CD4-positive, alpha-beta T cell (primary cell): ENCODE data around the gene C1QTNF3. TPM values are rescaled to one million over a fixed set of nuclear protein-coding genes. Genes with fewer than 3 reads are reported as not detected.

ENCODE experiments used
- ATAC-seq: fragments of 200-7000 bp; cut with Tn5 transposase; one replicate; pipeline ENCODE4 v1.10.0; 2022; ENCODE audit warnings: mild to moderate bottlenecking; ENCODE audit not compliant: poor library complexity
- CTCF ChIA-PET: fragments of 350-600 bp; sonication (Branson Sonifier 250); formaldehyde crosslinking; loops from one replicate; lab custom pipeline; 2021; ENCODE audit warnings: antibody characterized with exemption, inconsistent platforms; lab: Charles Lee
- POLR2A ChIA-PET: fragments of 350-600 bp; sonication (Branson Sonifier 250); formaldehyde crosslinking; loops from one replicate; lab custom pipeline; 2021; ENCODE audit warnings: antibody characterized with exemption, inconsistent platforms; lab: Charles Lee
- DNase-seq, 14 experiments: peaks; one replicate each; pipeline ENCODE4 v3.0.0-alpha.2; 2013 to 2020; ENCODE audit warnings: mixed read lengths in 2 of 14
- H3K27ac ChIP-seq, 2 donors: one replicate each; pipeline versions ENCODE4 v1.5.1 to v1.7.0; 2013; ENCODE audit warnings: low read length in 2 of 2, low read depth in 1 of 2, mild to moderate bottlenecking in 1 of 2
- H3K27me3 ChIP-seq, 2 experiments: 1 replicate in 1 of 2; 2 replicates in 1 of 2; pipeline versions ENCODE4 v1.6.1 to v1.7.0; 2013; ENCODE audit warnings: low read length in 2 of 2, control low read depth in 1 of 2, mild to moderate bottlenecking in 1 of 2, moderate library complexity in 1 of 2; ENCODE audit not compliant: insufficient read depth in 2 of 2, control insufficient read depth in 1 of 2
- H3K36me3 ChIP-seq: one replicate; pipeline ENCODE4 v1.6.1; 2013; ENCODE audit warnings: low read length, control low read depth; ENCODE audit not compliant: insufficient read depth
- H3K4me1 ChIP-seq: one replicate; pipeline ENCODE4 v1.6.1; 2013; ENCODE audit warnings: low read length, control low read depth; ENCODE audit not compliant: insufficient read depth
- H3K4me3 ChIP-seq: one replicate; pipeline ENCODE4 v1.5.1; 2013; ENCODE audit warnings: mild to moderate bottlenecking, low read length, moderate library complexity
- H3K9me3 ChIP-seq, 2 experiments: 1 replicate in 1 of 2; 2 replicates in 1 of 2; pipeline versions ENCODE4 v1.6.1 to v1.7.0; 2013; ENCODE audit warnings: low read length in 2 of 2, mild to moderate bottlenecking in 2 of 2, control low read depth in 1 of 2, moderate library complexity in 1 of 2; ENCODE audit not compliant: control insufficient read depth in 1 of 2, insufficient read depth in 1 of 2
- H3K27ac Mint-ChIP-seq: one replicate; pipeline ENCODE4 v1.8.0; 2020; ENCODE audit warnings: mixed read lengths
- H3K27me3 Mint-ChIP-seq: one replicate; pipeline ENCODE4 v1.8.0; 2021; ENCODE audit warnings: mixed read lengths
- H3K36me3 Mint-ChIP-seq: one replicate; pipeline ENCODE4 v1.8.0; 2021; ENCODE audit warnings: low read depth, mixed read lengths
- H3K4me1 Mint-ChIP-seq: one replicate; pipeline ENCODE4 v1.8.0; 2021; ENCODE audit warnings: low read depth, mixed read lengths
- H3K4me3 Mint-ChIP-seq: one replicate; pipeline ENCODE4 v1.8.0; 2020; ENCODE audit warnings: mild to moderate bottlenecking, mixed read lengths
- H3K9me3 Mint-ChIP-seq: one replicate; pipeline ENCODE4 v1.8.0; 2020; ENCODE audit warnings: mixed read lengths
- CTCF ChIP-seq: fragments of 200-600 bp; IDR thresholded peaks from one replicate; pipeline ENCODE4 v1.8.0; 2022; ENCODE audit warnings: antibody characterized with exemption, mild to moderate bottlenecking
- intact Hi-C, 2 experiments: fragments of 100-400 bp; cut with DNase I in 1 of 2; cut with micrococcal nuclease in 1 of 2; formaldehyde crosslinking; loops; one replicate each; pipeline versions ENCODE4 v1.15.1 to v1.9.0; 2023 to 2025; cut with DNase I, micrococcal nuclease
- total RNA-seq, 174 experiments: library from RNA in 2 of 174; stranded (reverse) in 2 of 174; gene quantifications; one replicate each; pipeline ENCODE4 v1.2.3 and lab custom pipeline; 2021 to 2026

The C1QTNF3 gene
- total RNA-seq, 2 experiments from 2014 or later, result 2.9 to 3.2 TPM

- H3K9me3 Mint-ChIP-seq, result no peaks in the 10 kb centered on the region
- POLR2A ChIA-PET, result no interaction called here
- no peaks in the 10 kb centered on the region for H3K9me3 ChIP-seq
- no peak overlapping the region for H3K27ac Mint-ChIP-seq
- no peak overlapping the region for H3K4me3 Mint-ChIP-seq
- H3K4me1 ChIP-seq, result no peaks in the 10 kb centered on the region
- intact Hi-C loops, result no loop called here
- DNase-seq (no peak), ATAC-seq (no peak)
- H3K4me3 ChIP-seq, result no peak overlapping the region
- CTCF ChIA-PET, result no interaction called here
- H3K27ac ChIP-seq, result no peak overlapping the region
- no peaks in the 10 kb centered on the region for H3K27me3 Mint-ChIP-seq
- TF ChIP-seq CTCF, result no peak
- no peaks in the 10 kb centered on the region for H3K4me1 Mint-ChIP-seq
- H3K36me3 Mint-ChIP-seq, result peaks cover 31% of the 10 kb centered on the region
- peaks cover 7% of the 10 kb centered on the region for H3K36me3 ChIP-seq
- no peaks in the 10 kb centered on the region for H3K27me3 ChIP-seq
Measured at GRCh38 chr5:34057118-34057517, 14.1 kb upstream of the C1QTNF3 start.

- POLR2A ChIA-PET, result no interaction called here
- Histone ChIP-seq H3K36me3 (peaks cover 9% of the 10 kb centered on the region), H3K4me1 (no peaks in the 10 kb centered on the region), H3K27ac (no peak overlapping the region), H3K27me3 (no peaks in the 10 kb centered on the region), H3K4me3 (no peak overlapping the region), H3K9me3 (no peaks in the 10 kb centered on the region)
- CTCF ChIA-PET, result no interaction called here
- no peak overlapping the region for H3K27ac Mint-ChIP-seq
- H3K4me3 Mint-ChIP-seq, result no peak overlapping the region
- H3K4me1 Mint-ChIP-seq, result no peaks in the 10 kb centered on the region
- no peaks in the 10 kb centered on the region for H3K27me3 Mint-ChIP-seq
- no peak for TF ChIP-seq CTCF
- DNase-seq, result no peak
- H3K36me3 Mint-ChIP-seq, result peaks cover 36% of the 10 kb centered on the region
- ATAC-seq, result no peak
- intact Hi-C loops, result no loop called here
- no peaks in the 10 kb centered on the region for H3K9me3 Mint-ChIP-seq
Measured at GRCh38 chr5:34055667-34056066, 12.7 kb upstream of the C1QTNF3 start.

- peaks cover 9% of the 10 kb centered on the region for H3K36me3 ChIP-seq
- no peak overlapping the region for H3K27ac ChIP-seq
- no peaks in the 10 kb centered on the region for H3K9me3 ChIP-seq
- intact Hi-C loops, result no loop called here
- no peaks in the 10 kb centered on the region for H3K9me3 Mint-ChIP-seq
- H3K36me3 Mint-ChIP-seq, result peaks cover 36% of the 10 kb centered on the region
- no peak for TF ChIP-seq CTCF
- ChIA-PET CTCF (no interaction called here), POLR2A (no interaction called here)
- H3K27ac Mint-ChIP-seq, result no peak overlapping the region
- no peak for ATAC-seq
- H3K4me1 ChIP-seq, result no peaks in the 10 kb centered on the region
- H3K4me3 Mint-ChIP-seq, result no peak overlapping the region
- H3K27me3 Mint-ChIP-seq, result no peaks in the 10 kb centered on the region
- no peaks in the 10 kb centered on the region for H3K27me3 ChIP-seq
- no peaks in the 10 kb centered on the region for H3K4me1 Mint-ChIP-seq
- DNase-seq, result no peak
- H3K4me3 ChIP-seq, result no peak overlapping the region
Measured at GRCh38 chr5:34054400-34054729, 11.4 kb upstream of the C1QTNF3 start.
